Stimulated activated naive CD8-positive, alpha-beta T cell treated with anti-CD3 and anti-CD28 coated beads, Interleukin-15, Interleukin-2, amounts not matched to agents 100 ng/mL and 50 ng/mL, for 24 hours (primary cell): ENCODE data around the gene ANKMY1.
"Not testable (repeated sequence)": the region's sequence is repeated elsewhere in the genome, so short reads cannot be mapped to it uniquely, and the experiment has no call there.

Experiments
- H3K27ac Mint-ChIP-seq: one replicate; pipeline ENCODE4 v1.8.0; 2021; ENCODE audit warnings: mild to moderate bottlenecking, mixed read lengths
- H3K27me3 Mint-ChIP-seq: one replicate; pipeline ENCODE4 v1.8.0; 2021; ENCODE audit warnings: mixed read lengths
- H3K36me3 Mint-ChIP-seq: one replicate; pipeline ENCODE4 v1.8.0; 2021; ENCODE audit warnings: low read depth, mixed read lengths
- H3K4me1 Mint-ChIP-seq: one replicate; pipeline ENCODE4 v1.8.0; 2021; ENCODE audit warnings: low read depth, mixed read lengths
- H3K4me3 Mint-ChIP-seq: one replicate; pipeline ENCODE4 v1.8.0; 2021; ENCODE audit warnings: mild to moderate bottlenecking, mixed read lengths
- H3K9me3 Mint-ChIP-seq: one replicate; pipeline ENCODE4 v1.8.0; 2021; ENCODE audit warnings: mixed read lengths

Gene ANKMY1

DNA sequence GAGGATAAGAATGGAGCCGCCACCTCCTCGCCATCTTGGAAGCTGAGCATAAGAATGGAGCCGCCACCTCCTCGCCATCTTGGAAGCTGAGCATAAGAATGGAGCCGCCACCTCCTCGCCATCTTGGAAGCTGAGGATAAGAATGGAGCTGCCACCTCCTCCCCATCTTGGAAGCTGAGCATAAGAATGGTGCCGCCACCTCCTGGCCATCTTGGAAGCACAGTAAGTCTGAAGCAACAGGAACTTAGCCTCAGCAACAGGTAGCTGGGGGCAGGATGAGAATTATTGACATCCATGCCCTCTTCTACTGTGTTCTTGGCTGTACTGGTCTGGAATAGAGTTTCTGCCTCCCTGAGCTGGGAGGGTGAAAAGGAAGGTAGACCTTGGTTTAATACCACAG lies 60.7 kb downstream of the ANKMY1 start:
- H3K27me3 Mint-ChIP-seq, H3K4me3 Mint-ChIP-seq, H3K27ac Mint-ChIP-seq, H3K4me1 Mint-ChIP-seq: not testable (repeated sequence)
- Mint-ChIP-seq H3K9me3 (peaks cover 14% of the 10 kb centered on the region), H3K36me3 (peaks cover 60% of the 10 kb centered on the region)

DNA sequence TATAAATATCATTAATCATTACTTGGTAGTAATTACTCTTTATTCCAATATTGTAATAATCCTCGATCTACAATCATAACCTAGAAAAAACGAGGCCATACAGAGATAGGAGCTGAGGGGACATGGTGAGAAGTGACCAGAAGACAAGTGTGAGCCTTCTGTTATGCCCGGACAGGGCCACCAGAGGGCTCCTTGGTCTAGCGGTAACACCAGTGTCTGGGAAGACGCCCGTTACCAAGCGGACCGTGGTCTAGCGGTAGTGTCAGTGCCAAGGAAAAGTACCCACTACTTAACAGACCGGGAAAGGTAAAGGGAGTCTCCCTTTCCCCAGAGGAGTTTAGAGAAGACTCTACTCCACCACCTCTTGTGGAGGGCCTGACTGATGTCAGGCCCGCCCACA lies 62.8 kb downstream of the ANKMY1 start:
- Mint-ChIP-seq H3K9me3 (peaks cover 33% of the 10 kb centered on the region), H3K36me3 (peaks cover 70% of the 10 kb centered on the region)
- H3K4me3 Mint-ChIP-seq, H3K4me1 Mint-ChIP-seq, H3K27me3 Mint-ChIP-seq, H3K27ac Mint-ChIP-seq: not testable (repeated sequence)

DNA sequence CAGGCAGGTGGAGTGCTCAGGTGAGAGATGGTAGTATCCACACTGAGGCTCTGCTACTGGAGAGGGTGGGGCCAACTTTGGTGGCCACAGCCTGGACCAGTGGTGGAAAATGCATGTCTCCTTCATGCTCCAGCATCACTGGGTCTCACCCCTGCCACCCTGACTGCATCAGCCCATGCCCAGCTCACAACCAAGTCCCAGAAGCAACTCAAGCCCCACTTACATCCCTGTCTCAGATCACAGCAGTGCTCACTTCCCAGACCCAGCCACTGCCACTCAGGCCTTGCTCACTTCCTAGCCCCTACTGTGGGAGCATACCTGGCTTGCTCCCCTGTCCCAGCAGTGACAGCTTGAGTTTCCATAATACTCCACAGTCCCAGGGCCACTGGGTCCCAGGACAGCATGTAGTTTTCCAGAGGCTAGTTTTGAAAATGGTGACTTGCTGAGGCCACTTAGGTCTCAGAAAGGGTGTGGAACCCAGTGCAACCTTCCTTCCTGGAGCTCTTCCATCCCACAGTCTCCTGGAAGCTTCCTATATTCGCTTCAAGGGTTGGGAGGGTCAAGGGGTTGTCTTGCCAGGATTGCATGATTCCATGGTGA lies 63.5 kb downstream of the ANKMY1 start:
- Mint-ChIP-seq H3K27ac (no peak overlapping the region), H3K27me3 (no peaks in the 10 kb centered on the region), H3K4me3 (no peak overlapping the region), H3K36me3 (peaks cover 72% of the 10 kb centered on the region), H3K4me1 (no peaks in the 10 kb centered on the region), H3K9me3 (peaks cover 37% of the 10 kb centered on the region)

DNA sequence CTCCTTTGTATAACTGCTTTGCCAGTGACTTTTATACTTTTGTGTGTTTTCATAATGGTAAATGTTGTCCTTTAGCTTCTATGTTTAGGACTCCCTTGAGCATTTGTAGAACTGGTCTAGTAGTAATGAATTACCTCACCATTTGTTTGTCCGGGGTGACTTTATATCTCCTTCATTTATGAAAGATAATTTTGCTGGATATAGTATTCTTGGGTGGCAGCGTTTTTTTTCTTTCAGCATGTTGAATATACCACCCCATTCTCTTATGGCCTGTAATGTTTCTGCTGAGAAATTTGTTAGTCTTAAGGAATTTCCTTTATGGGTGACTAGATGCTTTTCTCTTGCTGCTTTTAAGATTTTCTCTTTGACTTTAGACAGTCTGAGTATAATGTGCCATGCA lies 66.3 kb downstream of the ANKMY1 start:
- no peak overlapping the region for H3K4me3 Mint-ChIP-seq
- H3K27me3 Mint-ChIP-seq: no peaks in the 10 kb centered on the region
- peaks cover 60% of the 10 kb centered on the region for H3K36me3 Mint-ChIP-seq
- H3K27ac Mint-ChIP-seq: no peak overlapping the region
- H3K4me1 Mint-ChIP-seq: no peaks in the 10 kb centered on the region
- H3K9me3 Mint-ChIP-seq: peaks cover 52% of the 10 kb centered on the region

DNA sequence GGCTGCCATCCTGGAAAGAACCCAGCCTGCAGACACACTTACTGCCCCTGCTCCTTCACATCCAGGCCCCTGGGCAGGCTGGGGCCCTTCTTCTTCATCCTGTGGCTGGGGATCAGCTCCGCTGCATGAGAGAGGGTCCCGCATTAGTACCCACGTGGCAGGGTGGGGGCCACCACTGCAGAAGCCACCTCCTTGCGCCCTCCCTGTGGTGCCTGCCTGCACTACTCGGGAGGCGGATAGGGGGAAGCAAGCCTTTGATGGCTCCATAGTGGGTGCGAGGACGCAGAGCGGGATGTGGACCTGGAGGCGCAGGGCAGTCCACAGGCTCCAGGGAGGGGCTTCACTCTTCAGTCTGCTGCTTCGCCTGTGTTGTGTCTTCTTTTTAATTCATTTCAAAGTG lies 75.6 kb downstream of the ANKMY1 start:
- no peak overlapping the region for H3K4me3 Mint-ChIP-seq
- H3K4me1 Mint-ChIP-seq: no peaks in the 10 kb centered on the region
- H3K27me3 Mint-ChIP-seq: no peaks in the 10 kb centered on the region
- peaks cover 4% of the 10 kb centered on the region for H3K9me3 Mint-ChIP-seq
- H3K36me3 Mint-ChIP-seq: peaks cover 26% of the 10 kb centered on the region
- H3K27ac Mint-ChIP-seq: no peak overlapping the region

DNA sequence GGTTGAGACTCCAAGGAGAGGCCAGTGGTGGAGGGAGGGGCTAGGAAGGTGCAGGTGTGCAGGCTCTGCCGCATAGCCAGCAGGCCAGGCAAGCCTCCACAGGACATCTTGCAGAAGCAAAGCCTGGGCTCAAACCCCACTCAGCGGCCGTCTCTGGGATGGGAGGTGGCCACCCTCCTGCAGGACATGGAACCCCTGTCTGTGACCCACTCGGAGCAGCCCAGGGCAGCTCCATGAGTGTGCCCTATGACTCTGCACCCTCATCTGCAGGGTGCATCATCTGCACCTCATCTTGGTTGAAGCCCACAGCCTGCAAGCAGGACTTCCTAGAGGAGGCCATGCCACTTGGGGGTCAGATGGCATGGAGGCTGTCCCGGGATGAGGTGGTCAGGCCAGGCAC lies 76.1 kb downstream of the ANKMY1 start:
- no peaks in the 10 kb centered on the region for H3K4me1 Mint-ChIP-seq
- H3K36me3 Mint-ChIP-seq: peaks cover 22% of the 10 kb centered on the region
- H3K27me3 Mint-ChIP-seq: no peaks in the 10 kb centered on the region
- H3K27ac Mint-ChIP-seq: no peak overlapping the region
- no peaks in the 10 kb centered on the region for H3K9me3 Mint-ChIP-seq
- no peak overlapping the region for H3K4me3 Mint-ChIP-seq

DNA sequence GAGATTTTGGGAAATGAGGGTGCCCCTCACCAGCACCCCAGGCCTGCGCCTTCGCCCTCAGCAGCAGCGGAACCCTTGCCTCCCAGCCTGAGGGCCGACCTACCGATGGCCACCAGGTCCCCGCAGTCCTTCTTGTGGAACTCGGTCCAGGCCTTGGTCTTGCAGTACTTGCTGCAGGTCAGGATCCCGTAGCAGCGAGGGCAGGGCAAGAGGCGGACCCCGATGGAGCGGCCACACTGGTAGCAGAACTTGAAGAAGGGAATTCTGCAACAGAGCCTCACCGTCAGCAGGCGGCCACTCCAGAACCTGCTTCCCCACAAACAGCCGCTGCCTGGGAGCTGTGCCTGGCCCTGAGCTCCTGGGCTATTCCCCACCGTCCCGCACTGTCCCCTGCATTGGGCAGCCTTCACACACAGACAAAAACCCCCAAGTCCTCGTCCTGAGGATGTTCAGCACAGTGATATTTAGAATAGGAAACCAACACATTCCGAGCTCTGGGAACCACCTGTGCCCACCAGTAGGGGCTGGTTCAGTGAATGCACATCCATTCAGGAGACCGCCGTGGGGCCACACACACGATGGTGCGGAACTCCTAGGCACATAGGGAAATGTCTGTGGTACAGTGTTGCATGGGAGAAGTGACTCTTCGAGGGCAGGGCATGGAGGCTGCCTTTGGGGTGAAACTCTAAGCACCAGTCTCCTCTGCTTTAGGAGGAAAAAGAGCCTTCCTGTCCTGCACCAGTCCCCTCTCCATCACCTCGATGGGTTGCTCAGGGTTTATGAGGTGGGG lies 76.8 kb downstream of the ANKMY1 start:
- Mint-ChIP-seq H3K4me3 (no peak overlapping the region), H3K36me3 (peaks cover 24% of the 10 kb centered on the region), H3K4me1 (no peaks in the 10 kb centered on the region), H3K27ac (no peak overlapping the region), H3K9me3 (no peaks in the 10 kb centered on the region), H3K27me3 (no peaks in the 10 kb centered on the region)

DNA sequence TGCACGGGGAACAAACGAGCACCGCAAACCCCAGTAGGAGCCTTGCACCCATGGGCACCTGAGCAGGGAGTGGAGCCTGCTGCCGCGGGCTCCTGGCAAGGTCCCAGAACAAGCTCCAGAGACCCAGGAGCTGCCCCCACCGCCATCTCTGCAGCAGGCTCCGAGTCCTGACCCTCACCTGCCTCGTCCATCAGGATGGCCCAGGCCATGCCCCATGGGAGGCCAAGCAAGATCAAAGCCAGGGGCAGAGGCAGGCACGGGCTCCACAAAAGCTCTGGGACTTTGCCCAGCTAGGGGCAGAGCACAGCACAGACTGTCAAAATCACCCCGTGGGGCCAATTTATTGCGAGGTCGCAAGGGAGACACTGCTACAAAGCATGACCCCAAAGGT lies 78.7 kb downstream of the ANKMY1 start:
- H3K9me3 Mint-ChIP-seq: peaks cover 8% of the 10 kb centered on the region
- H3K36me3 Mint-ChIP-seq: peaks cover 22% of the 10 kb centered on the region
- no peaks in the 10 kb centered on the region for H3K4me1 Mint-ChIP-seq
- H3K4me3 Mint-ChIP-seq: no peak overlapping the region
- no peaks in the 10 kb centered on the region for H3K27me3 Mint-ChIP-seq
- H3K27ac Mint-ChIP-seq: no peak overlapping the region

DNA sequence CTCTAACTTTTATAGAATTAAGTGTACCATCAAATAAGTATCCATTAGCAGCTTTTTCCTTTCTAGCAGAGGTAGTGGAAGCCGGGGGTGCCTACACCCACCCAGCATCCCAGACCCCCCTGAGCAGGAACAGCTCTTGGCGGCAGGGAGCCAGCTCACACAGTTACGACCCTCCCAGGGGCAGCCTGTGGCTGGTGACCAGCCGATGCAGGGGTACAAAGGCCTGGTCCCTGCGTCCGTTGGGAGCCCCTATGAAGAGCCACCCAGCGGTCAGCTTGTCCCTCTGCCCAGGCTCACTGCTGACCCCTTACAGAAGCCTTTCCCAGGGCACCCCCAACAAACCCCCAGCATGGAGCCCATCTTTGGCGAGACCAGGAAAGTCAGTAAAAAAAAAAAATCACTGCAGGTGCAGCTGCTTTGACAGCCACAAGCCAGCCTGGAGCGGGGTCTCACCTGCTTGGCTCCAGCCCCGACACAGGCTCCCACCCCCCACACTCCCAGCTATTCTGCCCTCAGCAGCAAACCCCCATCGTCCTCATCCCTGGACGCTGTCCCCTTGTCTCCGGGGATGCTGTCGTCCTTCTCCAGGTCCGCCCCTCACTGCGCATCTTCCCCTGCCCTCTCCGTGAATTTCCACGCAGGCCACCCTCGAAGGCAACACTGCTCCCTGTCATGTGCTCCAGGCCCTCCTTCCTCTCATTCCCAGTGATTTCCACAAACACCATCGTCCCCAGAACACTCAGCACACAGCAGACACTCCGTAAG lies 79.3 kb downstream of the ANKMY1 start:
- peaks cover 25% of the 10 kb centered on the region for H3K36me3 Mint-ChIP-seq
- H3K4me1 Mint-ChIP-seq: no peaks in the 10 kb centered on the region
- H3K9me3 Mint-ChIP-seq: peaks cover 11% of the 10 kb centered on the region
- no peaks in the 10 kb centered on the region for H3K27me3 Mint-ChIP-seq
- no peak overlapping the region for H3K4me3 Mint-ChIP-seq
- H3K27ac Mint-ChIP-seq: no peak overlapping the region

DNA sequence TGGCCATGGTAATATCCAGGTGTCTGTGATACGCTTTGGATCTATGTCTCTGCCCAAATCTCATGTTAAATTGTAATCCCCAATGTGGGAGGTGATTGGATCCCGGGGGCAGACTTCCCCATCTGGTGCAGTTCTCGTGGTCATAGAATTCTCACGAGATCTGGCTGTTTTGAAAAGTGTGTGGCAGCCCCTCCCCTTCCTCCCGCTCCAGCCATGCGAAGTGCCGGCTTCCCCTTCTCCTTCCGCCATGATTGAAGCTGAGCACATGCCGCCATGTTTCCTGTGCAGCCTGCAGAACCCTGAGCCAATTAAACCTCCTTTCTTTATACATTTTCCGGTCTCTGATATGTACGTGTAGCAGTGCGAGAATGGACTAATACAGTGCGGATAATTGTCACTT lies 79.9 kb downstream of the ANKMY1 start:
- H3K27ac Mint-ChIP-seq: no peak overlapping the region

DNA sequence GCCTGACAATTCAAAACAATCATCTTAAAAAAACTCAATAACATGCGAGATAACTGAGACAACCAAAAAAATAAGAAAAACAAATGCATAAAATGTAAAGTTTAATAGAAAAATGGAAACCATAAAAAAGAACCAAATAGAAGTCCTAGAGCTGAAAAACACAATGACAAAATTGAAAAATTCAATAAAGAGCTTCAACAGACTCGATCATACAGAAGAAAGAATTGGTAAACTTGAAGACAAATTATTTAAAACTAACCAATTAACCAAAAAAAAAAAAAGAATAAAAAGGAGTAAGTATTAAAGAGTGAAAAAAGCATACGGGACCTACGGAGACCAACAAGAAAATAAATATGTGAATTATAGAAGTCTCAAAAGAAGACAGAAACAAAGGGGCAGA lies 84.6 kb downstream of the ANKMY1 start:
- H3K36me3 Mint-ChIP-seq: peaks cover 37% of the 10 kb centered on the region
- peaks cover 16% of the 10 kb centered on the region for H3K9me3 Mint-ChIP-seq
- H3K27ac Mint-ChIP-seq: no peak overlapping the region
- H3K4me1 Mint-ChIP-seq: no peaks in the 10 kb centered on the region
- H3K4me3 Mint-ChIP-seq: no peak overlapping the region
- H3K27me3 Mint-ChIP-seq: no peaks in the 10 kb centered on the region

More for the DNA sequence above, 79.9 kb downstream of the ANKMY1 start:
- peaks cover 30% of the 10 kb centered on the region for H3K36me3 Mint-ChIP-seq
- peaks cover 16% of the 10 kb centered on the region for H3K9me3 Mint-ChIP-seq
- no peaks in the 10 kb centered on the region for H3K4me1 Mint-ChIP-seq
- H3K27me3 Mint-ChIP-seq: no peaks in the 10 kb centered on the region
- no peak overlapping the region for H3K4me3 Mint-ChIP-seq

DNA sequence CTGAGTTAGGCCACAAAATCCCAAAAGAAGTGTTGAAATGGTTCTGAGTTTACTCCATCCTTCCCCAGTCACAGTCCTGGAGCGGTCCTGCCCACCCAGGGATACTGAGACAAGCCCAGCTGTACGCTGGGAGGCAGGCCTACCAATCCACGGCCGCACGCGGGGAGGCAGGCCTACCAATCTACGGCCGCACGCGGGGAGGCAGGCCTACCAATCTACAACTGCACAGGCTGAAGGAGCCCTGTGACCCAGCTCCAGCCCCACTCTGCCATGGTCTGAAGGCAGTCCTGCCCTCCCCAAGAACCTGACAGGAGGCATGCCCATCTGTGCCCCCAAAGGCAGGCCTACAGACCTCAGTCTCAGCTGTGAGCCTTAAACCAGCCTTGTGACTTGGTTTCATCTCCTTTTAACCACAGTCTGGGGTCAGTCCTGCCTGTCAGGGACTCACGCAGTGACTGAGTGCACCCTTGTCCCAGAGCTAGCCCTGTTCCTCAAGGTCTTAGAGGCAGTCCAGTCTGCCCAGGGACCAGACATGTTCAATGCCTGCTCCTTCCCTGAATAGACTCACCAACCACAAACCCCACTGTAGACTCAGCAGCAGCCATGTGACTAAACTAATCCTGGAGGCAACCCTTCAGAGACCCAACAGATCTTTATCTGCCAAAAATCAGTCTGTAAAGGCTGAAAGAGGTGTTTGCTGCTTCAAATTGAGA lies 85.6 kb downstream of the ANKMY1 start:
- no peaks in the 10 kb centered on the region for H3K27me3 Mint-ChIP-seq
- H3K9me3 Mint-ChIP-seq: peaks cover 16% of the 10 kb centered on the region
- H3K36me3 Mint-ChIP-seq: peaks cover 37% of the 10 kb centered on the region
- no peak overlapping the region for H3K4me3 Mint-ChIP-seq
- H3K27ac Mint-ChIP-seq: no peak overlapping the region
- no peaks in the 10 kb centered on the region for H3K4me1 Mint-ChIP-seq

DNA sequence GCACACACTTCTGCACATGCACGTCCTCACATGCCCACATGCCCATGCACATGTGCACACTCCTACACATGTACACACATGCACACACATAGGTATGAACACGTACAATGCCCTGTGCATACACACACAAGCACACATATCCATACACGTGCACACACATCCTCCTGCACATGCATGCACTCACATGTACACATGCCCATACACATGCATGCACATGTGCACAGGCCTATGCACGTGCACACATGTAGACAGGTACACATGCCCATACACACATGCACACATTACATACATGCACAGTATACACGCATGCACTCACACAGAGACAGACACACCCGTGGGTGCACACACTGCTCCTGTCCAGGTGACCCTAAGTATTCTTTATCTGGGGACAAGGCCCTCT lies 88.0 kb downstream of the ANKMY1 start:
- H3K27ac Mint-ChIP-seq: no peak overlapping the region
- H3K36me3 Mint-ChIP-seq: peaks cover 27% of the 10 kb centered on the region
- H3K4me3 Mint-ChIP-seq: no peak overlapping the region
- H3K9me3 Mint-ChIP-seq: peaks cover 12% of the 10 kb centered on the region
- H3K4me1 Mint-ChIP-seq: no peaks in the 10 kb centered on the region
- H3K27me3 Mint-ChIP-seq: no peaks in the 10 kb centered on the region

DNA sequence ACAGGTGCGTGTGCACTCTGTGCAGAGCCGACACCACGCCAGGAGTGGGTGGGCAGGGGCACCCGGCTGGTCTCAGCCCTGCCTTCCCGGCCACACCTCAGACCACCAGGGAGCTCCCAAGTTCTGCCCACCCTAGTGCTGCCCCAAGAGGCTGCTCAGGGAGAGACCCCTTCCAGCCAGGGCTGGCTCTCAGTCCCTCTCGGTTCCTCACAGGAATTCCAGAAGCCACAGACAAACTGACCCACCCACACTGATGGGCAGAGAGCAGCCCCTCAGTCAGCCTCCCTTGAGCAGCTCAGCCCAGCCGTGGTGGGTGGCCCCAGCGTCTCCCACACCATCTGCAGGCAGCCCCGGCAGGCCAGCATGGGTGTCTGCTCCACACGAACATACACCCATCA lies 88.5 kb downstream of the ANKMY1 start:
- Mint-ChIP-seq H3K27ac (no peak overlapping the region), H3K9me3 (peaks cover 9% of the 10 kb centered on the region), H3K4me3 (no peak overlapping the region), H3K4me1 (no peaks in the 10 kb centered on the region), H3K36me3 (peaks cover 23% of the 10 kb centered on the region), H3K27me3 (no peaks in the 10 kb centered on the region)
